ENCODE measurements around the gene ORM1.
A peak's percentile ranks its signal among the peaks of the same experiment; 100 is the strongest.

Gene ORM1

GRCh38 chr9:114357911-114358328 lies 35.0 kb downstream of the ORM1 start:
- no peak for DNase-seq (ENCODE audit: insufficient read length)
- no peak for TF ChIP-seq POLR2AphosphoS5 (IDR thresholded peaks at IDR 0.05; ENCODE audit: low read depth, low read length)
- no peak for TF ChIP-seq TAF1 (IDR thresholded peaks at IDR 0.05; ENCODE audit: borderline replicate concordance, low read depth, low read length)
- no peak for TF ChIP-seq POLR2A (IDR thresholded peaks at IDR 0.05; ENCODE audit: low read depth, low read length)
- no peak for FAIRE-seq

GRCh38 chr9:114359801-114360200 lies 36.9 kb downstream of the ORM1 start:
- TF ChIP-seq POLR2AphosphoS5 (IDR thresholded peaks at IDR 0.05; ENCODE audit: low read depth, low read length) (no peak), POLR2A (IDR thresholded peaks at IDR 0.05; ENCODE audit: low read depth, low read length) (no peak), TAF1 (IDR thresholded peaks at IDR 0.05; ENCODE audit: borderline replicate concordance, low read depth, low read length) (no peak)
- FAIRE-seq: no peak

GRCh38 chr9:114361542-114361941 lies 38.6 kb downstream of the ORM1 start:
- FAIRE-seq (no peak), DNase-seq (ENCODE audit: insufficient read length) (no peak)
- TF ChIP-seq POLR2A (IDR thresholded peaks at IDR 0.05; ENCODE audit: low read depth, low read length) (no peak; the same call in 1 of the 2 replicates), POLR2AphosphoS5 (IDR thresholded peaks at IDR 0.05; ENCODE audit: low read depth, low read length) (no peak), TAF1 (IDR thresholded peaks at IDR 0.05; ENCODE audit: borderline replicate concordance, low read depth, low read length) (no peak)

More at GRCh38 chr9:114359801-114360200, 36.9 kb downstream of the ORM1 start:
- DNase-seq (ENCODE audit: insufficient read length): no peak

- FAIRE-seq: no peak
- DNase-seq (ENCODE audit: insufficient read length): no peak
- TF ChIP-seq POLR2A (IDR thresholded peaks at IDR 0.05; ENCODE audit: low read depth, low read length) (no peak), POLR2AphosphoS5 (IDR thresholded peaks at IDR 0.05; ENCODE audit: low read depth, low read length) (no peak), TAF1 (IDR thresholded peaks at IDR 0.05; ENCODE audit: borderline replicate concordance, low read depth, low read length) (no peak)
Measured at GRCh38 chr9:114362394-114362793, 39.5 kb downstream of the ORM1 start.

GRCh38 chr9:114363424-114363823 lies 40.5 kb downstream of the ORM1 start:
- DNase-seq (ENCODE audit: insufficient read length) (no peak), FAIRE-seq (no peak)
- TF ChIP-seq TAF1 (IDR thresholded peaks at IDR 0.05; ENCODE audit: borderline replicate concordance, low read depth, low read length) (no peak), POLR2A (IDR thresholded peaks at IDR 0.05; ENCODE audit: low read depth, low read length) (no peak), POLR2AphosphoS5 (IDR thresholded peaks at IDR 0.05; ENCODE audit: low read depth, low read length) (no peak)

GRCh38 chr9:114364134-114365041 lies 41.5 kb downstream of the ORM1 start:
- TF ChIP-seq POLR2AphosphoS5 (IDR thresholded peaks at IDR 0.05; ENCODE audit: low read depth, low read length) (no peak), POLR2A (IDR thresholded peaks at IDR 0.05; ENCODE audit: low read depth, low read length) (no peak; the same call in 1 of the 2 replicates), TAF1 (IDR thresholded peaks at IDR 0.05; ENCODE audit: borderline replicate concordance, low read depth, low read length) (no peak)
- DNase-seq (ENCODE audit: insufficient read length) (no peak), FAIRE-seq (no peak)

- TF ChIP-seq POLR2A (IDR thresholded peaks at IDR 0.05; ENCODE audit: low read depth, low read length): no peak
- no peak for TF ChIP-seq POLR2AphosphoS5 (IDR thresholded peaks at IDR 0.05; ENCODE audit: low read depth, low read length)
- no peak for TF ChIP-seq TAF1 (IDR thresholded peaks at IDR 0.05; ENCODE audit: borderline replicate concordance, low read depth, low read length)
- FAIRE-seq: no peak
- no peak for DNase-seq (ENCODE audit: insufficient read length)
Measured at GRCh38 chr9:114365194-114365593, 42.3 kb downstream of the ORM1 start.

GRCh38 chr9:114366334-114367128 lies 43.6 kb downstream of the ORM1 start:
- FAIRE-seq: peak; percentile 81
- no peak for TF ChIP-seq TAF1 (IDR thresholded peaks at IDR 0.05; ENCODE audit: borderline replicate concordance, low read depth, low read length)
- TF ChIP-seq POLR2A (IDR thresholded peaks at IDR 0.05; ENCODE audit: low read depth, low read length): no peak; the same call in 1 of the 2 replicates
- no peak for TF ChIP-seq POLR2AphosphoS5 (IDR thresholded peaks at IDR 0.05; ENCODE audit: low read depth, low read length)
- no peak for DNase-seq (ENCODE audit: insufficient read length)

- FAIRE-seq: no peak
- no peak for TF ChIP-seq TAF1 (IDR thresholded peaks at IDR 0.05; ENCODE audit: borderline replicate concordance, low read depth, low read length)
- TF ChIP-seq POLR2A (IDR thresholded peaks at IDR 0.05; ENCODE audit: low read depth, low read length): no peak
- no peak for TF ChIP-seq POLR2AphosphoS5 (IDR thresholded peaks at IDR 0.05; ENCODE audit: low read depth, low read length)
- no peak for DNase-seq (ENCODE audit: insufficient read length)
Measured at GRCh38 chr9:114367366-114367765, 44.5 kb downstream of the ORM1 start.

GRCh38 chr9:114367772-114368569 lies 45.1 kb downstream of the ORM1 start:
- TF ChIP-seq TAF1 (IDR thresholded peaks at IDR 0.05; ENCODE audit: borderline replicate concordance, low read depth, low read length) (no peak), POLR2A (IDR thresholded peaks at IDR 0.05; ENCODE audit: low read depth, low read length) (no peak; the same call in 1 of the 2 replicates), POLR2AphosphoS5 (IDR thresholded peaks at IDR 0.05; ENCODE audit: low read depth, low read length) (no peak)
- DNase-seq (ENCODE audit: insufficient read length) (no peak), FAIRE-seq (peak; percentile 57)

Measured in GM12892 (cell line).